ENCODE results near the gene KIAA1328. TPM values are rescaled to one million over a fixed set of nuclear protein-coding genes. Genes with fewer than 3 reads are reported as not detected.

KIAA1328 gene
- total RNA-seq, 1 donor from 2014 or later = 9.5 TPM

DNA sequence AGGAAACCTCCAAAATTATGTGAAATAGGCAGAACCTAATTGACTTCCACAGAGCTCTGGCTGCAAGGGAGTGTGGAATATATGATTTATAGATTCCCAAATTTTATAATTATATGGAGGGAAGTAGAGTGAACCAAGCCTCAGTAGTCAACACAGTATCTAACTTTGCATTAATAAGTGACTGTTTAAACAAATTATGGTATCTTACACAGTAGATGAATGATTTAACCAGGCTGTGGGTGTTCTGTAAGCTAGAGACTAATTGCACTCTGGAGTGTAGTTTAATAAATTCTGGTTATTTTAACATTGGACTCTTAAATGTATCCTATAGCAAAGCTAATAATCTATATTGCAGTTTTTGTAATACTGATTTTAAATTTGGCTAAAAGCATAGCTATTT, 183.5 kb downstream of the KIAA1328 start:
- Mint-ChIP-seq H3K9me3 (ENCODE audit: unreplicated experiment) (peaks cover 3% of the 10 kb centered on the region), H3K27ac (ENCODE audit: unreplicated experiment) (no peak overlapping the region), H3K4me3 (ENCODE audit: unreplicated experiment) (no peak overlapping the region), H3K27me3 (ENCODE audit: unreplicated experiment) (no peaks in the 10 kb centered on the region), H3K4me1 (ENCODE audit: low read depth, unreplicated experiment) (no peaks in the 10 kb centered on the region), H3K36me3 (ENCODE audit: unreplicated experiment) (peaks cover 16% of the 10 kb centered on the region)
- DNase-seq = no peak
- TF ChIP-seq, protein P1, sequence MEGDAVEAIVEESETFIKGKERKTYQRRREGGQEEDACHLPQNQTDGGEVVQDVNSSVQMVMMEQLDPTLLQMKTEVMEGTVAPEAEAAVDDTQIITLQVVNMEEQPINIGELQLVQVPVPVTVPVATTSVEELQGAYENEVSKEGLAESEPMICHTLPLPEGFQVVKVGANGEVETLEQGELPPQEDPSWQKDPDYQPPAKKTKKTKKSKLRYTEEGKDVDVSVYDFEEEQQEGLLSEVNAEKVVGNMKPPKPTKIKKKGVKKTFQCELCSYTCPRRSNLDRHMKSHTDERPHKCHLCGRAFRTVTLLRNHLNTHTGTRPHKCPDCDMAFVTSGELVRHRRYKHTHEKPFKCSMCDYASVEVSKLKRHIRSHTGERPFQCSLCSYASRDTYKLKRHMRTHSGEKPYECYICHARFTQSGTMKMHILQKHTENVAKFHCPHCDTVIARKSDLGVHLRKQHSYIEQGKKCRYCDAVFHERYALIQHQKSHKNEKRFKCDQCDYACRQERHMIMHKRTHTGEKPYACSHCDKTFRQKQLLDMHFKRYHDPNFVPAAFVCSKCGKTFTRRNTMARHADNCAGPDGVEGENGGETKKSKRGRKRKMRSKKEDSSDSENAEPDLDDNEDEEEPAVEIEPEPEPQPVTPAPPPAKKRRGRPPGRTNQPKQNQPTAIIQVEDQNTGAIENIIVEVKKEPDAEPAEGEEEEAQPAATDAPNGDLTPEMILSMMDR (IDR thresholded peaks at IDR 0.05; ENCODE audit: partially characterized antibody, unreplicated experiment) = no peak

DNA sequence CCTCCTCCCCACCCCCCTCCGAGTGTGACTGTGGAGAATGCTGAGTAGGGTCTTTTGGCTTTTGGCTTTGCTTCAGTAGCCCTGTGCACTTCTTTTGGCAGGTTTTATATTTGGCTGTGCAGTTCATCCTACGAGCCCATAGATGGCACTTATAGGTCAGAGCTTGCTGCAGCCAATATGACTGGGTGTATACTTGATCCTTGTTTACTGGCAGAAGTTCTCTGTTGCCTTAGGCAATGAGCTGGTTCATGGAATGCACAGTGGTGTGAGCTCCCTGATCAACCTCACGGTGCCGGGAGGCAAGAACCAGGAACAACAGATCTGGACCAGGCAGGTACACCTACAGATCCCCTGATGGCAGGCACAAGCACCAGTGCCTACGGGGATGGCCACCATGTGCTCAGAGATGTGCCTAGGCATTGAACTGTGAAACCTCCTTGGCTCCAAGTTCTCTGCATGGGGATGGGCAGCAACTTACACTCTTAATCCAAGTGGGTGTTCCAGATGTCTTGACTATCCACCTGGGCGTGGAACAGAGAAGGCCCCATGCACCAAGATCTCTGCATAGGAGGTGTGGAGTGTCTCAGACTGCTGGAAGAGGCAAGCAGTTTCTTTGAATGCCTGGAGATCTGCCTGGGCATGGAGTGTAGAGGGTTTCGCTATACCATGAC, 190.4 kb downstream of the KIAA1328 start:
- Mint-ChIP-seq H3K4me3 (ENCODE audit: unreplicated experiment) (no peak overlapping the region), H3K4me1 (ENCODE audit: low read depth, unreplicated experiment) (no peaks in the 10 kb centered on the region), H3K36me3 (ENCODE audit: unreplicated experiment) (peaks cover 16% of the 10 kb centered on the region), H3K27ac (ENCODE audit: unreplicated experiment) (no peak overlapping the region), H3K9me3 (ENCODE audit: unreplicated experiment) (peaks cover 3% of the 10 kb centered on the region), H3K27me3 (ENCODE audit: unreplicated experiment) (no peaks in the 10 kb centered on the region)
- no peak for DNase-seq
- TF ChIP-seq, protein P1 (IDR thresholded peaks at IDR 0.05; ENCODE audit: partially characterized antibody, unreplicated experiment) = no peak

DNA sequence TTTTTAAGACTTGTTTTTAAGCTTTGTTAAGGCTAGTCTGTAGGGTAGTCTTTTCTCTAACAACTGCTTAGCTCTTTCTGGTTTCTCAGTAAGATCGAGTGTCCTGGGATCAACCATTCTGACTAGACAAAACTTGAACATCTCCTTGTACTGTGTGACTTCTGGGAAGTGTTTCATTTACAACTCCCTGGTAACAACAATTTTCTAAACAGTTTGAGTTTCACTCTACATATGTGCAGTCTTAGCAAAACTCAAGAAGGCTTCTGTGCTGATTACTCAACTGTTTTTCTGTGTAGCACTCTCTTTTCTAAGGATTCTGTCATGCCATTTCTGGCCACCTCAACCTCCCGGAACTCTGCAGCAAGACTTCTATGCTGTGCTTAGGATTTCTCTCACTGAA, 204.5 kb downstream of the KIAA1328 start:
- TF ChIP-seq, protein P1 (IDR thresholded peaks at IDR 0.05; ENCODE audit: partially characterized antibody, unreplicated experiment) = no peak
- DNase-seq = no peak
- Mint-ChIP-seq H3K27me3 (ENCODE audit: unreplicated experiment) (peaks cover 1% of the 10 kb centered on the region), H3K9me3 (ENCODE audit: unreplicated experiment) (peaks cover 5% of the 10 kb centered on the region), H3K4me3 (ENCODE audit: unreplicated experiment) (no peak overlapping the region), H3K4me1 (ENCODE audit: low read depth, unreplicated experiment) (no peaks in the 10 kb centered on the region), H3K27ac (ENCODE audit: unreplicated experiment) (no peak overlapping the region), H3K36me3 (ENCODE audit: unreplicated experiment) (peaks cover 4% of the 10 kb centered on the region)

DNA sequence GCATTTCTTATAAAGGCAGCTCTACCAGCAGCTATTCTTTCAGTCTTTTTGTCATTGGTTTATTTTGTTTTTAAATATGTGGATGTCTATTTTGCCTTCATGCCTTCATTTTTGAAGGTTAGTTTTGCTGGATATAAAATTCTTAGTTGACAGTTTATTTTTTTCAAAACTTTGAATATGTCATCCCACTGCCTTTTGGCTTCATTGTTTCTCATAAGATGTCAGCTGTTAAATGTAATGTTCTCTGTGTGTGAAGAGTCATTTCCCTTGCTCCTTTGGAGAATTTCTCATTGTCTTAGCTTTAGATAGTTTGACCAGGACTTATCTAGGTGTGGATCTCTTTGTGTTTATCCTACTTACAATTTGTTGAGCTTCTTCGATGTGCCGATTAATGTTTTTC, 213.5 kb downstream of the KIAA1328 start:
- H3K4me3 Mint-ChIP-seq (ENCODE audit: unreplicated experiment) = no peak overlapping the region
- H3K27me3 Mint-ChIP-seq (ENCODE audit: unreplicated experiment) = peaks cover 1% of the 10 kb centered on the region
- DNase-seq = no peak
- peaks cover 5% of the 10 kb centered on the region for H3K9me3 Mint-ChIP-seq (ENCODE audit: unreplicated experiment)
- H3K36me3 Mint-ChIP-seq (ENCODE audit: unreplicated experiment) = peaks cover 21% of the 10 kb centered on the region
- H3K27ac Mint-ChIP-seq (ENCODE audit: unreplicated experiment) = no peak overlapping the region
- TF ChIP-seq, protein P1 (IDR thresholded peaks at IDR 0.05; ENCODE audit: partially characterized antibody, unreplicated experiment) = no peak
- H3K4me1 Mint-ChIP-seq (ENCODE audit: low read depth, unreplicated experiment) = no peaks in the 10 kb centered on the region

DNA sequence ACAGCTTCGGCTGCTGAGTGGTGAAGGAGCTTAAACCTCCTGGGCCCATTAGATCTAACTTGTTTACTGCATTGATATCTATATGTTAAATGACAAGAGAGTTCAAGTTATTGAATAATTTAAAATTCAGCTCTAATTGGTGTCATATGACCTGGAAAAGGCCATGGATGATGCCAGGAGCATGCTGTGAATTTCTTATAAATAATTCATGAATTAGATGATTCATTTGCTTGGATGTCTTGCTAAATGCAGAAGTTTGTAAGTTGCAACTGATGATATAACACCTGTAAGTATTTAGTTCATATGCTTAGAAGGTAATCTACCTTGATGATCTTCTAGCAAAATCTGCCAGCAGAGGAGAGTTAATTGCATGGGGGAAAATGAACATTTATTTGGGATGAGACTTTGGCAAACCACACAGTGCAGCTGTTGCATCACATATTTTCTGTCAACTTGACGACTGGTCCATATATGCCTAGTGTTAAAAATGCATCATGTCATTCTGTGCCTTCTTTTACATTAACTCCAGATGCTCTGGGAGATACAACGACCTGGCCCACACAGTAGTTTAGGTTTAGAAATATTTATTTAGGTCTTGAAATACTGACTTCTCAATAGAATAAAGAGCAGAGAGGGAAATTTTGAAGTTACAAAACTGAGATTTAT, 226.3 kb downstream of the KIAA1328 start:
- no peaks in the 10 kb centered on the region for H3K36me3 Mint-ChIP-seq (ENCODE audit: unreplicated experiment)
- H3K4me3 Mint-ChIP-seq (ENCODE audit: unreplicated experiment) = no peak overlapping the region
- H3K4me1 Mint-ChIP-seq (ENCODE audit: low read depth, unreplicated experiment) = peaks cover 2% of the 10 kb centered on the region
- no peaks in the 10 kb centered on the region for H3K27me3 Mint-ChIP-seq (ENCODE audit: unreplicated experiment)
- no peak for DNase-seq
- peak overlapping the region; percentile 68 for H3K27ac Mint-ChIP-seq (ENCODE audit: unreplicated experiment)
- H3K9me3 Mint-ChIP-seq (ENCODE audit: unreplicated experiment) = peaks cover 3% of the 10 kb centered on the region
- TF ChIP-seq, protein P1 (IDR thresholded peaks at IDR 0.05; ENCODE audit: partially characterized antibody, unreplicated experiment) = no peak
